NCI-H2107 treated with DMSO at 0.1 percent for 48 hours (cell line): ENCODE measurements around the gene BHLHE23.
"Not testable (repeated sequence)": the region's sequence is repeated elsewhere in the genome, so short reads cannot be mapped to it uniquely, and the experiment has no call there.

Source experiments
- DNase-seq: peaks from one replicate; lab custom pipeline; 2025; ENCODE audit not compliant: unreplicated experiment; lab: John Stamatoyannopoulos, UW

BHLHE23 gene

DNA sequence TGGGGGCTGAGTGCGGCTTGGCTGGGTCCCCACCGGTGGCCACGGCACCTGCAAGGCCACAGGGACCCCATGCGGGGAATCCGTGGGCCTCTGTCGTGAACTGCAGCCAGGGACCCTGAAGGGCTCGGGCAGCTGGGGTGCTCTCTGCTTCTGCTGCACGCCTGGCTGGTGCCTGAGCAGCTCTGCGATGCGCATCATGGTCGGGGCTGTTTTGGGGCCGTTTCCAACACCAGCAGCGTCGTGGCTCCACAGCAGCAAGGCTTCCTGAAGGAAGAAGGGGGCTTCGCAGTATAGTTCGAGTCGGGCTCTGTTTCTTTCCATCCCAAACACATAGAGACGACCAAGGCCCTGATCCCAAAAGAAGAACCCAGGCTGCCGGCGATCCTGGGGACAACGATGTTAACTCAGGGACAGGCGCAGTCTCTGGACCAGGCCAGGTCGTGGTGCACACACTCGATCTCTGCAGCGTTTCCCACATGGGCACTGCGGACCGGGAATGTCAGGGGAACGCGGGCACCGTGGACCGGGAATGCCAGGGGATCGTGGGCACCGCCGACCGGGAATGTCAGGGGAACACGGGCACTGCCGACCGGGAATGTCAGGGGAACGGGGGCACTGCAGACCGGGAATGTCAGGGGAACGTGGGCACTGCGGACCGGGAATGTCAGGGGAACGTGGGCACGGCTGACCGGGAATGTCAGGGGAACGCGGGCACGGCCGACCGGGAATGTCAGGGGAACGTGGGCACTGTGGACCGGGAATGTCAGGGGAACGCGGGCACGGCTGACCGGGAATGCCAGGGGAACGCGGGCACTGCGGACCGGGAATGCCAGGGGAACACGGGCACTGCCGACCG lies 36.8 kb upstream of the BHLHE23 start:
- no peak for DNase-seq

DNA sequence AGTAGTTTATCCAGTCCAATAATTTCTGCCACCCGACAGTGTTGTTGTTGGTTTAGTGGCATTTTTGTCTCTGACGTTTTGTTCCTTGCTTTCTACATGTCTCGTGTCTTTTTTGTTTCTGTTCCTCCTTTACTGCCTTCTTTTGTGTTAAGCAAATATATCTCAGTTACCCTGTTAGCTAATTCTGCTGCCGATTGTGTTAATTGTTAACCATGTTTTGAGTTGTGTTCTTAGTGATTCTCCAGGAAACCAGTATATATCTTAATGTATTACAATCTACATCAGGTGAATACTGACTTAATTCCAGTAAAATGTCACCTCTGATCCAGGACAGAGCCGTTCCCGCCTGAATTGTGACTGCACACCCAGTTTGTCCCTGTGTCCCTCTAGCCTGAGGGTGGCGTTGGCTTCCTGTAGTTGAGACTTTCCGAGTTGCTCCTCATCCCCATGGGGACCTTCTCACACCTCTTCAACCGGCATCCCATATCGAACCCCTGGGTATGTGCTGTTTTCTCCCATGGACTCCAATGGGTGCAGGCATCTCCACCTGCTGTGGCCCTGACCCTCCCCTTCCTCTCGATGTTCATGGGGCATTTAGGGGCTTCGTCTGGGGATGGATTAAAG lies 35.8 kb upstream of the BHLHE23 start:
- no peak for DNase-seq

DNA sequence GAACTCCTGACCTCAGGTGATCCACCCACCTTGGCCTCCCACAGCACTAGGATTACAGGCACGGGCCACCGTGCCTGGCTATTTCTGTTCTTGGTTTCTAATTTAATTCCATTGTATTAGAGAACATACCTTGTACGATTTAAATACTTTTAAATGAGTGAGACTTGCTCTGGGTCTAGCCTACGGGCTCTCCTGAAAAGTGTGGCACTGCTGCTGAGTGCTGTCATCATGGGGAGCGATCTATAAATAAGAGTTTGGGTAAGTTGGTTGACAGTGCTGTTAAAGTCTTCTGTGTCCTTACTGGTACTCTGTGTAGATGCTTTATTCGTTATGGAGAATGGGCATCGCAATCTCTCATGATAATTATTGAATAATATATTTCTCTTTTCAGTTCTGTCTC lies 35.0 kb upstream of the BHLHE23 start:
- DNase-seq: no peak

DNA sequence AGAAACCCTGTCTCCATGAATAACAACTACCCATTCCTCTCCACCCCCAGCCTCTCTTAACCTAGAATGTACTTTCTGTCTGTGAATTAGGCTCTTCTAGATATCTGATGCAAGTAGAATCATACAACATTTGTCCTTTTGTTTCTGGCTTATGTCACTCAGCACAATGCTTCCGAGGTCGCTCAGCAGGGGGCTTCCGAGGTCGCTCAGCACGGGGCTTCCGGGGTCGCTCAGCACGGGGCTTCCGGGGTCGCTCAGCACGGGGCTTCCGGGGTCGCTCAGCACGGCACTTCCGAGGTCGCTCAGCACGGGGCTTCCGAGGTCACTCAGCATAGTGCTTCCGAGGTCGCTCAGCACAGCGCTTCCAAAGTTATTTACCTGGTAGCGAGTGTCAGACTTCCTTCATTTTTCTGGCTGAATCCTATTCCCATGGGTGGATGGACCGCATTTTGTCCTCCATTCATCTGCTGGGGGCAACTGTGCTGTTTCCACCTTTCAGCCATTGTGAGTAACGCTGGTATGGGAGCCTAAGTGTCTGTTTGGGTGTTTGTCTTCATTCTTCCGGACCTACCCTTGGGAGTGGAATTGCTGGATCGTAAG lies 31.0 kb upstream of the BHLHE23 start:
- no peak for DNase-seq

DNA sequence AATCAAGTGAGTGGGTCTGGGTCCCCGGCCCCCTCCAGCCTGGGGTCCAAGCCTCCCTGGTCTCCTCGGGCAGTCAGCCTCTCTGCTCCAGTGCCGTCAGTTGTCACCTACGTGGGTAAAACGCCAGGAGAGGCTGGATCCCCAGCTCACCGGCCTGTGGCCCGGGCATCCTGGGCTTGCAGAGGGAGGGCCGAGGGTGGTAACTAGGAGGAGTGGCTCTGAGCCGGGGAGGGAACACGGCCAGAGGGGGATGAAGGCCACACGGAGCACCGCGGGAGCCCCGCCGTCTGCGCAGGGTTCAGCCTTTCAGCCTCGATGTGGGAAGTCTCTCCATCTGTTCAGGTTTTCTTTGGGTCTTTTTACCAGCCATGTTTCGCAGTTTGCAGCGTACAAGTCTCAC lies 29.5 kb upstream of the BHLHE23 start:
- DNase-seq: no peak

DNA sequence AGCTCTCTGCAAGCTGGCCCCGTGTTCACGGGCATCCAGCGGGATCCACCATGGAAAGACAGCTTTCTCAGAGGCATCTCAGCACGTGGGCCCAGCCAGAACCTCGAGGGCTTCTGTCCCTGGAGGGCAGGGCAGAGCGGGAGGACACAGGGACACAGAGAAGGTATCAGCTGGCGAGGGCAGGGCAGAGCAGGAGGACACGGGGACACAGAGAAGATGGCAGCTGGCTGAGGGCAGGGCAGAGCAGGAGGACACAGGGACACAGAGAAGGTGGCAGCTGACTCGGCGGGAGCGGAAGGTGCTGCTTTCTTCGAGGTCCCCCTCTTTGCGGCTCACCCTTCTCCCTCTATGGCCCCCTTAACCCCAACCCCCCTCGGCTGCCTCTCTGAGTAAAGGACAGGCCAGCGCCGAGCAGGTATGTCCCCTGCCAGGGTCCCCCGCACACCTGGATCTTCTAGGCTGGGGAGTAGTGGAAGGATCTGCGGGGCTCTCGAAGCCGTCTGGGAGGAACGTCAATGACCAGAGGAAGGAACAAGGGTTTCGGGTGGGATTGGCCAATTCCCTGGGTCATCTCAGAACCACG lies 28.9 kb upstream of the BHLHE23 start:
- no peak for DNase-seq

DNA sequence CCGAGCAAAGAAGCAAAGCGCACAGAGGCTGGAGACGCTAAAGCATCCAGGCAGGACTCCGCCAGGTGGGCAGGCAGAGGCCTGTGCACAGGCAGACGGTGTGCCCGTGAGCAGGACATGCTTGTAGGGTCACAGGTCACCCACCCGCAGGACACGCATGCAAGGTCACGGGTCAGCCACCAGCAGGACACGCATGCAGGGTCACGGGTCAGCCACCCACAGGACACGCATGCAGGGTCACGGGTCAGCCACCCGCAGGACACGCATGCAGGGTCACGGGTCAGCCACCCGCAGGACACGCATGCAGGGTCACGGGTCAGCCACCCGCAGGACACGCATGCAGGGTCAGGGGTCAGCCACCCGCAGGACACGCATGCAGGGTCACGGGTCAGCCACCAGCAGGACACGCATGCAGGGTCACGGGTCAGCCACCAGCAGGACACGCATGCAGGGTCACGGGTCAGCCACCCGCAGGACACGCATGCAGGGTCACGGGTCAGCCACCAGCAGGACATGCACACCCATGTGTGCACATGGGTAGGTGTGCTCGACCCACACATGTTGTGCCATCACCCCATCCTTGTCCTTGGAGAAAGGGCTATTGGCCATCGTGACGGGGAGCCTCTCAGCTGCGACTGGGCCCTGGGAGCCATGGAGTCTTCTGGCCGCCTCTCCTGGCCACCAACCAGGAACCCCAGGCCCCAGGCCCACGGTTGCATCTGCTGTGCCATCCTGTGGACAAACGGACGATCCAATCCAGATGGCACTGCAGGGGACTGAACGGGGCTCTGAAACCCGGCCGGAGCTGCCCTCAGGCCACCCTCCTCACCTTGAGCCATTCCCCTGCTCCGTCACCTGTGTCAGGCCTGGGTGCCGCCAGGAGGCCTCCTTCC lies 28.2 kb upstream of the BHLHE23 start:
- not testable (repeated sequence) for DNase-seq

DNA sequence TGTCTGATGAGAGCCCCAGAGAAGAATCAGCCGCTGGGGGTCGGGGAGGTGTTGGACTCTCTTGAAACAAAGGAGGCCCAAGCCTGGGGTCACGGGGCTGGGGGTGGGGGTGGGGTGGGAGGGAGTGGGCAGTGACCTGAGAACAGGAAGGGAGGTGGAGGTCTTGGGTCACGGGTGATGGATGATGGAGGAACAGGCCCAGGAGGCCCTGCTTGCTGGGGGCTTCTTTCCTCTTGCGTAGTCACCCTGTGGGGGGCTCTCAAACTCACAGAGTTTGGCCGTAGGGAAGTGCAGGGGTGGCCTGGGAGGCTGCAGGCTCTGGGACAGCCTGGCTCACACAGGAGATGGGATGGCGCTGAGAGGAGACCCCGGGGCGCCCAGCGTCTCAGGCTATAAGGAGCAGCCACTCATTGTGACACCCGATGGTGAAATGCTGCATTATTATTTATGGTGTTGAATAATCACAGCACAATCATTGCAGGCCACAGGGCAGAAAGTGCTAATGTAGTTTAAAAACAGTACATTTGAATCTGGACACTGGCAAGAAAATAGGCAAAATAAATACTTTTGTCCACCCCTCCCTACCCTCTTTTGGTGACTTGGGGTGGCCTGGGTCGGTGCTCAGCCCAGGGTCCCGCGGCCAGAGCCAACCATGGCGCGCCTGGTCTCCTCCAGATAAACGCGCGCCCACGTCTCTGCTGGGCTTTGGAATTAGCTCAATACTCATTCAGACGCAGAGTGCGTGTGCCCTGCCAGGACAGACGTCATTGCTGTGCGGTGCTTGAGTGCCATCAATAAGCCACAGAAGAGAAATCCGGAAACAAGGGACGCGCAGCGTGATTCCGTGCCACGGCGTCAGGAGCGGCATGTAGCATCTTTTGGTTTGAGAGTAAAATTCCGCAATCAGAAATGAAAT lies 27.3 kb upstream of the BHLHE23 start:
- DNase-seq: no peak

DNA sequence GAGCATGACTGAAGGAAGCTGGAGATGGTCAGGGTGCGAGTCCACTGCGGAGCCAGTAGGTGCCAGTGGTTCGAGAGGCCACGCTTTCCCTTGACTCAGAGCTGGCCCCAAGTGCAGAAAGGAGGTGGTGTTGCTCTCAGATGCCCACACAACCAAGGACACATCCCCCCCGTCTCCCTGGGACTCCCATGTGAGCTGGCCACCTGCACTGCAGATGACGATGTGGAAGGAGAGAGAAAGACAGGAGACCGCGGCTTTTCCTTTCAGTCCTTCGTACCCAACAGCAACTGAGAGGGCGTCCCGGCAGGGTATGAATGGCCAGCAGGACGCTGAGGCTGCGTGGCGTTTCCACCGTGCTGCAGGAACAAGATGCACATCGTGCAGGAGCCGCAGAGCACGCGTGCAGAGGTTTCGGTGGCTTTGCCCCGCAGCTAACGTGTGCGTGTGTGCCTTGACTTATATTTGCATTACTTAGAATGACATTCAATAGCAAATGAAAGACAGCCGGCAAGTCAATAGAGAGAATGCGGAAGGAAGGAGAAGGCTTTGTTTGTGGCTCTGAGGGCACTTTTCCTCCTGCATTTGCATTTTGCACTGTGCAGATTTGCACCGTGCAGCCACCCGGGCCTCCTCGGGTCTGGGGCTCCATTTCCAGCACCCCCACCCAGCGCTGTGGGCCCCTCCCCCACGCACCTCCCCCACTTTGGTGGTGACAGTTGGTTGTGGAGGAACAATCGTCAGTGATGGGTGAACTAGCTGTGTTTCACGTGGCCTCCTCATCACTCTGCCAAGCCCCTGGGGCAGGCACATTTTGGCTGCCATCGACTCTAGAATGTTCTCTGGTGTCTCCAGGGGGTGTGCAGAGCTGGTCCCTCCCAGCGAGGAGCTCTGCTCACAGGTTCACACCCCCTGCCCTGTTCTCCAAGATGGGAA lies 26.4 kb upstream of the BHLHE23 start:
- DNase-seq: no peak

DNA sequence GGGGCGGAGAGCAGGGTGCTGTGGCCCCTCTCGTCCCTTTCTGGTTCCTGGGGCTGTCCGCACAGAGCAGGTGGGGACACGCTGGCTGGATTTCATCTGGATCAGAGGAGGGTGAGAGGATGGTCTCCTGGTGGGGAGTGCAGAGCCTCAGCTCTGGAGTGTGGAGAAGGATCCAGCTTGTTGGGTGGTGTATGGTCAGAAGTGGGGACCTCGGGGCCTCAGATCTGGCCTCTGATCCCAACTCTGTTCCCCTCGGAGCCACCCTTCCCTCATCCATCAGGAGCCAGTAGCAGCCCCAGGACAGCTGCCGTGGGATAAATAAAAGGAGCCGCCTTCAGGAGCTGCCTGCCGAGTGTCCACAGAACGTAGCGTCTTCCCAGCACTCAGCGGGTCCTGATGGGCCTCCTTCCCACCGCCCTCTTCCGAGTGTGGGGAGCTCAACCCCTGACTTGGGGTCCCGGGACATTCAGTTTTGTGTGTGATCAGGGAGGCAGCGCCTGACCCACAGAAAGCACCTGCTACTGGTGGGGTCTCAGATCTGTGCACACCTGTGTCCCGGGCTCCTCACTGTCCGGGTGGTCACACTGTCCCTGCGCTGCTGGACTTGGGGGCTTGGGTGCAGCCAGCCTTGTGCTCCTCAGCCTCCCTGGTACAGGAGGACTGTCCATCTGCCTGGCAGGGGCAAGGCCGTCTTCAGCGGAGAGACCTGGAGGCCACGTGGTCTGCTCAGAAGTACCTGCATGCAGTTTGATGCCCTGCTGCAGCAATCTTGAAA lies 25.4 kb upstream of the BHLHE23 start:
- no peak for DNase-seq

DNA sequence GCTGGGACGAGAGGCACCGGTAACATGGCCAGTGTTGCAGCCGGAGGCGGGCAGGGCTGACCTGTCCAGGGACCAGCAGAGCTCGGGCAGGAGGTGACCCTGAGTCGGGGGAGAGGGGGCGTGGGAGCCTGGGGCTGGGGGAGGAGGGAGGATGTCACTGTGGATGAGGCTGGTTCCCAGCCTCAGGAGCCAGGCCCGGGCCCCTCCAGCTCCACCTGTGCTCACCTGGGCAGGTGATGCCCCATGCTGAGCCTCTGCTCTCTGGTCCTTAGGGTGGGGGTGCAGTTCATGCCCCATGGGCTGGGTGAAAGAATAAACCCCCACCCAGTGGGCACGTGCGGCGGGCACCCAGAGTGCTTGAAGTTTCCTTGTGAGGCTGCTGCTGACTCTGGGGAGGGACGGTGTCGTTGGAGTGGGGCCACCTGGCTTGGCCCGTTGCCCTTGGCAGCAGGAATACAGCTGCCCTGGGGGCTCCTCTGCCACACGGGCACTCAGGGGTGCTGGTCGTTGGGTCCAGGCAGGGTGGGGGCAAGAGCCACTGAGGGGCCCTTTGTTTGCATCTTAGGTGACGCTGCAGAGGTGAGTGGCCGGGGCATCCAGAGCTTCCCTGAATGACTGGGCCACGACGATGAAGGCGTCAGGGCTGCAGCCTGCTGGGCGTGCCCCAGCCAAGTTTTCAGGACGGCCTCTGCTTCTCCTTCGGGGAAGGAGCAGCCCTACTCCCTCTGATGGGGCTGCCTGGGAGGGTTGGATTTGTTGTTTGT lies 24.7 kb upstream of the BHLHE23 start:
- no peak for DNase-seq

DNA sequence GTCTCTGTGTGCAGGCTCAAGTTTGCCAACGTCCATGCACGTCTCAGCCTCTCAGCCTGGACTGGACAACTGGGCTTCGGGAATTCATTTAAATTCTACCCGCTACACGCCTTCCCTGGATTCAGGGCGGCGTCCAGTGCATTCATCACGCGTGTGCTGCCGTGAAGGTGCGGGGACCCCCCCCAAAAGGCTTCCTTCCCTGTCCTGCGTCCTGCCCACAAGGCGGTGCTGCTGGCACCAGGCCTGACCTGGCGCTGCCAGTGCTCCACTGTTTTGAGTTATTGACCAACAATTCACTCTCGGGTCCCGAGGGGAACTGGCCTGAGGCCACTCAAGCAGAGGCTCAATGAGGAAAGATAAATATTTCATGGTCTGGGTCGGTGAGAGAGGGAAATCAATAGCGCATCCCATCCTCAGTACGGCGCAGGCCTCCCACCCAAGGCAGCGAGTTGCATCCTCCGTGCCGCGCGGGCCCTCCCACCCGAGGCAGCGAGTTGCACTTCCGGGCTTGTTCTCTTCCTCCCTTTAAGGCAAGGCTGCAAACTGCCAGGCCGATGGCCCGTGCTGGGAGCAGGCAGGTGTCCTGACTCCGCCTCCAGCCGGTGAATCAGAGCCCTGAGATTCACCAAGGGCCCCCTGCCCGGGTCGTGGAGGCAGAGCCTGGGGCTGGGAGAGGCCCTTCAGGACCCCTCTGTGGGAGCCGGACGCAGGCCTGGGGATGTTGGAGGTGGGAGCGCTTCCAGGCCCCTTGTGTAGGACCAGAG lies 22.8 kb upstream of the BHLHE23 start:
- no peak for DNase-seq

DNA sequence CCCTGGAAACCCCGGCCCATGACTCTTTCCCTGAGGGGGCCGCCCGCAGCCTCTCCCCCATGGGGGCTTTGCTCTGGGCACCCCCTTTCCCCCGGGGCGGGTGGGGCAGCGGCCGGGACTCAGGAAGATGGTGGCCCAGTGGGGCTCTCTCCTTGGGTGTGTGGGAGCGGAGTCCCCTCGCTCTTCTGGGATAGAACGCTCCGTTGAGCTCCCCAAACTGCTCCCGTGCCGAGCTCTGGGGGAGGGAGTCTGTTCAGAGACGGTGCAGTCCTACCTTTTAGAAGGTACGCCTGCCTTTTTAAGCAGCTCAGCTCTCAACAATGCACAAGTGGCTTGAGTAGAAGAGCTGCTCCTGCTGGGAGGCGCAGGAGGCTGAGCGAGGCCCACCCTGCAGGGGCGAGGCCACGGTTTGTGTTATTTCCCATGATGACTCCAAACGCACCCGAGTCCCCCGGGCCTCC lies 21.7 kb upstream of the BHLHE23 start:
- DNase-seq: no peak

DNA sequence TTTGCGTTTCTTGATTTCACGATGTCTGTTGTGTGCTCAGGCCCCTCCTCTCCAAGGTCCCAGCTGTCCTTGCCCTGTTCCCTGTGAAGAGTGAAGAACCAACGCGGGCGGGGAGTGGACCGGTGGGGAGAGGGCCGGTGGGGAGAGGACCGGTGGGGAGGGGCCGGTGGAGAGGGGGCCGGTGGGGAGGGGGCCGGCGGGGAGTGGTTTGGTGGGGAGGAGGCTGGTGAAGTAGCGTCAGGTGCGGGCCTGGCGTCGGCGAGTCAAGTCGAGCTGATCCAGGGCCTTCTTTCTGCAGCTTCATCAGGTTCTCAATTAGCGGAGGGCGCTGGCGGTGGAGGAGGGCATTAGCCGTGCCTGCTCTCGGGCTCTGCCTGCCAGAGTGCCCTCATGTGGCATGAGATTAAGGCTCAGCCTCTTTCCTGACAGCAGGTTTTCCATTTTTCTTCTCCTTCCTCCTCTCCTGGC lies 21.2 kb upstream of the BHLHE23 start:
- DNase-seq: peak; percentile 34

DNA sequence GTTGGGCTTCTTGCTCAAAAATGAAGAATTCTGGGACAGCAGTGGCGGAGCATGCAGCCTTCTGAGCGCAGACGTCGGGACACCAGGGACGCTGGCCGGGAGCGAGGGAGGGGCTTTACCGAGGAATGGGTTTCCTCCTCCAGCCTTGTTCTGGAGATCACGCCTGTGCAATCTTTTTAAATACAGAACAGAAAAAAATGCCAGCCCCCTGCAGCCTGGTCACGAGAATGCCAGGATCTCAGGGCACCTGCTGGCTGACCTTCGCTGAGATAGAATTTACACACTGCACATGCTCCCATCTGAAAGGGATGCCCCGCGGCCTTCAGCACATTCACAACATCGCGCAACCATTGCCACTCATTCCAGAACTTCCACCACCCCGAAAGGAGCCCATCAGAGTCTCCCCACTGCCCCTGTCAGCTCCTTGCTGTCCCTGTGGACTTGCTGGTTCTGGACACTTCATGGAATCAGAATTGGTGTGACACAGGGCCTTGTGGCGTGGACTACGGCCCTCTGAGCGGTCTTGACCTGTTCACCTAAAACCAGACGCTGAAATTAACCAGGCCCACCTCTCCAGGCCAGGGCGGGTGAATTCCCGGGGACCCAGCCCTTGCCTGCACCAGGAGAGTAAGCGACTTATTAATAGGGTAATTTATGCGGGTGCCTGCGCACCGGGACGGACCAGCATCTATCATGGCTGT lies 20.6 kb upstream of the BHLHE23 start:
- DNase-seq: no peak
